Measurements from ENCODE around the gene DTX1. TPM values are rescaled to one million over a fixed set of nuclear protein-coding genes. Genes with fewer than 3 reads are reported as not detected.

The DTX1 gene
- total and polyA plus RNA-seq, 2 of the 13 experiments (the other 11 are each of a cell fraction or from before 2014, with no cell fraction given) = not detected

- TF ChIP-seq THRA (CRISPR knock-in tag; IDR thresholded peaks at IDR 0.05; ENCODE audit: borderline replicate concordance) = no peak
- no peak for TF ChIP-seq SETDB1 (CRISPR knock-in tag; IDR thresholded peaks at IDR 0.05; ENCODE audit: borderline replicate concordance)
Measured at GRCh38 chr12:113066813-113067400, 10.4 kb downstream of the DTX1 start (continued).

DNA sequence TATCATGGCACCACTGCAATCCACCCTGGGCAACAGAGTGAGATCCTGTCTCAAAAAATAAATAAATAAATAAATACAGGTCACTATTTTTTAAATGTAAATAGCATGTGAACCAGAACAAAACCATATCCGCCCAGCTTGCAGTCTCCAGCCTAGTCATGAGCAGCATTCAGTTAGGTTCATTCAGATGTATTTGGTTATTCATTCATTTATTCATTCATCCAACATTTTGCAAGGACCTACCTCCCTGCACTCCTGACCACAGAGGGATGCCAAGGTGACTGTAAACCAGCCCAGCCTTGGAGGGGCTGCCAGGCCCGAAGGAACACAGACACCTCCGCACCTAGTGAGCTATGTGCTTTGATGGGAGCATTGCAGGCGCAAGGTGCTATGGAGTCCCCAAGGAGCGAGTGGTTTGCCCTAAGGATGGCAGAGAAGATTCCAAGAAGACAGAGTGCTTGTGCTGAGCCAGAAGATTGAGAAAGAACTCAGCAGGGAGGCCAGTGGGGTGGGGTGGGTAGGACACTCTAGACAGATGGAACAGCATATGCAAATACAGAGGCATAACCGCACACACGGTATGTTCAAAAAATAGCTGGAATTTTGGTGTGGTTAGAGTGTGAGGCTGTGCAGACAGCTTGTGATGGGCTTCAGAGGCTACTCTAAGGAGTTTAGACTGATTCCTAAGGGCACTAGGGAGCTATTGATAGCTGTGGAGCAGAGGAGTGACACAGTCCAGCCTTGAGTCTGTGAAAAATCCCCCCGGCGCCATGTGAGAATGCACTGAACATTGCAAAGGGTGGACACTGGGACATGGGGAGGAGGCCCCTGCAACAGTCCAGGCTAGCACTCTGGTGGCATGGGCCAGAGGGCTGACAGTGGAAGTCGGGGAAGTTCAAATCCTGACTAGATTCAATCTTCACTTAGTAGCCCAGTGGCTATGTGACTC is 11.7 kb downstream of the DTX1 start:
- Histone ChIP-seq H3K4me1 (ENCODE audit: insufficient read depth, low read length) (peaks cover 24% of the 10 kb centered on the region), H4K20me1 (ENCODE audit: insufficient read depth, low read length) (no peaks in the 10 kb centered on the region), H3K4me3 (replicated peaks in 1 of 3; ENCODE audit: insufficient read depth in 1 of 3, low read depth in 2 of 3, low read length in 3 of 3) (no peak overlapping the region), H3K9ac (ENCODE audit: insufficient read depth, low read depth, low read length) (no peak overlapping the region), H3K36me3 (replicated peaks in 1 of 2; ENCODE audit: control insufficient read depth in 1 of 2, insufficient read depth in 2 of 2, low read length in 2 of 2) (no peaks in the 10 kb centered on the region), H3K27me3 (ENCODE audit: control insufficient read depth in 1 of 2, insufficient read depth in 2 of 2, low read length in 2 of 2) (peaks cover 7 to 19% of the 10 kb centered on the region in 2 experiments; a peak in 3 of 5 replicates), H3K79me2 (ENCODE audit: insufficient read depth, low read length) (no peaks in the 10 kb centered on the region), H3K9me3 (ENCODE audit: low read length) (no peaks in the 10 kb centered on the region), H3K4me2 (ENCODE audit: low read depth, low read length) (no peak overlapping the region), H3K27ac (ENCODE audit: extremely low read length, insufficient read depth, low read length) (no peak overlapping the region), H2AFZ (ENCODE audit: low read length) (no peak overlapping the region)
- ATAC-seq (no peak), DNase-seq (ENCODE audit: low spot score) (no peak), FAIRE-seq (no peak)
- intact Hi-C loops (cut with micrococcal nuclease; ENCODE audit: unreplicated experiment) (no loop called here), in situ Hi-C loops (cut with HindIII; ENCODE audit: extremely low pct_ligation_motif_present, low pct_unique_long_range_greater_than_20kb) (no loop called here)
- ChIA-PET POLR2A (no interaction called here), CTCF (ENCODE audit: low intra/inter-chr PET ratio, low total read pairs) (no interaction called here)
- no TSS peak for BruUV-seq (replicated peaks)
- TF ChIP-seq ZNF782 (CRISPR knock-in tag; IDR thresholded peaks at IDR 0.05; ENCODE audit: borderline replicate concordance) (no peak), ARHGAP35 (CRISPR knock-in tag; IDR thresholded peaks at IDR 0.05; ENCODE audit: borderline replicate concordance) (no peak), ZNF850 (CRISPR knock-in tag; conservative IDR thresholded peaks at IDR 0.05) (no peak), SCMH1 (CRISPR knock-in tag; IDR thresholded peaks at IDR 0.05; ENCODE audit: borderline replicate concordance) (no peak), RAD51 (IDR thresholded peaks at IDR 0.05; ENCODE audit: borderline replicate concordance) (no peak), HNRNPL (IDR thresholded peaks at IDR 0.05; ENCODE audit: low read depth, low read length) (no peak)
- 30% methylated on average over 7 of the region's 10 CpGs for WGBS (ENCODE audit: low lambda C conversion rate)

Measured in HepG2 (cell line).